DOHH2 (cell line): ENCODE data around the gene TTC3.

Experiments
- H3F3A ChIP-seq: fragments of 200-600 bp; sonication (generic), shearing (Covaris generic); 2 replicates; pipeline ENCODE4 v1.6.0; 2016; ENCODE audit warnings: antibody characterized with exemption, mild to moderate bottlenecking; ENCODE audit not compliant: control insufficient read depth, insufficient read depth
- H3K27ac ChIP-seq: fragments of 200-600 bp; sonication (generic); 2 replicates; pipeline ENCODE4 v1.5.1; 2014; ENCODE audit warnings: low read depth, mild to moderate bottlenecking, low read length, moderate library complexity
- H3K27me3 ChIP-seq: fragments of 200-600 bp; sonication (generic); 2 replicates; pipeline ENCODE4 v1.6.1; 2014; ENCODE audit warnings: mild to moderate bottlenecking, low read length, mixed read lengths; ENCODE audit not compliant: control insufficient read depth
- H3K36me3 ChIP-seq: fragments of 200-600 bp; sonication (generic); 2 replicates; pipeline ENCODE4 v1.6.1; 2014; ENCODE audit warnings: mild to moderate bottlenecking, low read length, moderate library complexity, mixed read lengths; ENCODE audit not compliant: control insufficient read depth
- H3K4me1 ChIP-seq: fragments of 200-600 bp; sonication (generic); 2 replicates; pipeline ENCODE4 v1.6.1; 2014; ENCODE audit warnings: mild to moderate bottlenecking, low read length, mixed read lengths; ENCODE audit not compliant: control insufficient read depth
- H3K4me2 ChIP-seq: fragments of 200-600 bp; sonication (generic); 2 replicates; pipeline ENCODE4 v1.6.0; 2014; ENCODE audit warnings: mild to moderate bottlenecking, low read length, moderate library complexity
- H3K4me3 ChIP-seq: fragments of 200-600 bp; sonication (generic); 2 replicates; pipeline ENCODE4 v1.5.1; 2014; ENCODE audit warnings: mild to moderate bottlenecking, low read length, mixed read lengths
- H3K79me2 ChIP-seq: fragments of 200-600 bp; sonication (generic); 2 replicates; pipeline ENCODE4 v1.6.1; 2014; ENCODE audit warnings: mild to moderate bottlenecking, low read length, mixed read lengths; ENCODE audit not compliant: control insufficient read depth
- H3K9me2 ChIP-seq: fragments of 200-600 bp; sonication (generic); replicated peaks from 2 replicates; pipeline ENCODE4 v1.6.1; 2014; ENCODE audit warnings: mild to moderate bottlenecking, low read length, mixed read lengths; ENCODE audit not compliant: control insufficient read depth
- H3K9me3 ChIP-seq: fragments of 200-600 bp; sonication (generic); 2 replicates; pipeline ENCODE4 v1.6.1; 2014; ENCODE audit warnings: antibody characterized with exemption, low read length, mixed read lengths; ENCODE audit not compliant: control insufficient read depth, insufficient read depth
- H4K20me1 ChIP-seq: fragments of 200-600 bp; sonication (generic); 2 replicates; pipeline ENCODE4 v1.6.0; 2014; ENCODE audit warnings: low read depth, mild to moderate bottlenecking, antibody characterized with exemption, low read length, moderate library complexity; ENCODE audit not compliant: control insufficient read depth, insufficient read depth
- CTCF ChIP-seq: fragments of 200-600 bp; sonication (generic); IDR thresholded peaks from one replicate; pipeline ENCODE4 v1.5.1; 2014; ENCODE audit warnings: antibody characterized with exemption, mild to moderate bottlenecking, low read depth, low read length; ENCODE audit not compliant: poor library complexity, severe bottlenecking
- EZH2phosphoT487 ChIP-seq: fragments of 200-600 bp; sonication (generic); IDR thresholded peaks from 2 replicates; pipeline ENCODE4 v1.6.1; 2017; ENCODE audit warnings: borderline replicate concordance, mild to moderate bottlenecking, antibody characterized with exemption, low read length, moderate library complexity, mixed read lengths

The TTC3 gene

GRCh38 chr21:37061926-37062592 is 11.0 kb upstream of the TTC3 start:
- Histone ChIP-seq H3K27me3 (no peaks in the 10 kb centered on the region), H3K36me3 (peaks cover 3% of the 10 kb centered on the region), H3K9me3 (no peaks in the 10 kb centered on the region), H3K9me2 (no peaks in the 10 kb centered on the region), H3K4me3 (no peak overlapping the region), H3K4me2 (peak overlapping the region; percentile 56), H3K27ac (no peak overlapping the region), H4K20me1 (no peaks in the 10 kb centered on the region), H3K79me2 (no peaks in the 10 kb centered on the region), H3F3A (no peaks in the 10 kb centered on the region; the same call in 1 of the 2 replicates), H3K4me1 (peaks cover 44% of the 10 kb centered on the region)
- TF ChIP-seq CTCF: no peak
- TF ChIP-seq EZH2phosphoT487: no peak

GRCh38 chr21:37062593-37062935 is 10.5 kb upstream of the TTC3 start:
- no peaks in the 10 kb centered on the region for H3K79me2 ChIP-seq
- H3K4me3 ChIP-seq: no peak overlapping the region
- peak overlapping the region; percentile 56 for H3K4me2 ChIP-seq
- peaks cover 45% of the 10 kb centered on the region for H3K4me1 ChIP-seq
- H3K27me3 ChIP-seq: no peaks in the 10 kb centered on the region
- H3K36me3 ChIP-seq: peaks cover 3% of the 10 kb centered on the region
- no peaks in the 10 kb centered on the region for H3K9me3 ChIP-seq
- no peak overlapping the region for H3K27ac ChIP-seq
- TF ChIP-seq EZH2phosphoT487: no peak
- TF ChIP-seq CTCF: no peak
- no peaks in the 10 kb centered on the region for H3K9me2 ChIP-seq
- no peaks in the 10 kb centered on the region; the same call in none of the 2 replicates for H3F3A ChIP-seq
- no peaks in the 10 kb centered on the region for H4K20me1 ChIP-seq

GRCh38 chr21:37063433-37063832 is 9.6 kb upstream of the TTC3 start:
- H3K27ac ChIP-seq: no peak overlapping the region
- H3K79me2 ChIP-seq: no peaks in the 10 kb centered on the region

More at GRCh38 chr21:37063433-37063832, 9.6 kb upstream of the TTC3 start:
- Histone ChIP-seq H3F3A (no peaks in the 10 kb centered on the region; the same call in none of the 2 replicates), H3K36me3 (peaks cover 4% of the 10 kb centered on the region), H3K4me3 (peak overlapping the region; percentile 39), H3K27me3 (no peaks in the 10 kb centered on the region), H4K20me1 (no peaks in the 10 kb centered on the region), H3K4me2 (peak overlapping the region; percentile 55), H3K9me2 (no peaks in the 10 kb centered on the region), H3K9me3 (no peaks in the 10 kb centered on the region), H3K4me1 (peaks cover 45% of the 10 kb centered on the region)
- TF ChIP-seq CTCF (no peak), EZH2phosphoT487 (no peak)
